Measurements from ENCODE around the gene DNAH5. TPM values are rescaled to one million over a fixed set of nuclear protein-coding genes. Genes with fewer than 3 reads are reported as not detected.

DNAH5 gene
- total and polyA plus RNA-seq, 2 experiments from 2014 or later, result 0.56 to 0.97 TPM

DNA sequence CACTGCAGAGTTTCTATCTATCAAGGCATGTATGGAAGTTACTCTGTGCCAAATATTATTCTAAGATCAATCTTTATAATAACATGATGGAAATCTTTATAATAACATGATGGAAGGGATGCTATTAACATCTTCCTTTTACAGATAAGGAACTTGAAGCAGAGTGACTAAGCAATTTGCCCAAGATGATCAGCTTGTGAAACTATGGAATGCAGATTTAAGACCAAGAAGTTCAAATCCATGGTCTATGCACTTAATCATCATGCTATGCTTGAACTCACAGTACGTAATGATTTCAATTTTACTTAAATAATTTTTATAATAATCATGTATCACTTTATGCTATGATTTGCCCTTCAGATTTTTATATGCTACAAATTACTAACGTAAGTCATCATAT, 123.1 kb downstream of the DNAH5 start:
- Histone ChIP-seq H3K4me2 (no peak overlapping the region), H2AFZ (no peak overlapping the region), H4K20me1 (replicated peaks; ENCODE audit: insufficient read depth) (no peaks in the 10 kb centered on the region), H3F3A (replicated peaks; ENCODE audit: low read depth) (no peaks in the 10 kb centered on the region), H3K4me1 (ENCODE audit: insufficient read depth) (no peaks in the 10 kb centered on the region), H3K36me3 (ENCODE audit: insufficient read depth) (no peaks in the 10 kb centered on the region), H3K27ac (ENCODE audit: low read depth) (no peak overlapping the region), H3K79me2 (replicated peaks; ENCODE audit: insufficient read depth) (no peaks in the 10 kb centered on the region), H3K9me2 (ENCODE audit: insufficient read depth) (0 out of 2 replicates have a peak, but pooled peaks cover 5% of the 10 kb centered on the region), H3K27me3 (ENCODE audit: insufficient read depth) (no peaks in the 10 kb centered on the region), H3K4me3 (no peak overlapping the region)
- Mint-ChIP-seq H3K27ac (no peak overlapping the region), H3K27me3 (ENCODE audit: insufficient read depth, low read depth, poor library complexity) (no peaks in the 10 kb centered on the region), H3K4me3 (no peak overlapping the region), H3K4me1 (no peaks in the 10 kb centered on the region), H3K36me3 (ENCODE audit: low read depth) (no peaks in the 10 kb centered on the region), H3K9me3 (no peaks in the 10 kb centered on the region)
- TF ChIP-seq, protein P1, sequence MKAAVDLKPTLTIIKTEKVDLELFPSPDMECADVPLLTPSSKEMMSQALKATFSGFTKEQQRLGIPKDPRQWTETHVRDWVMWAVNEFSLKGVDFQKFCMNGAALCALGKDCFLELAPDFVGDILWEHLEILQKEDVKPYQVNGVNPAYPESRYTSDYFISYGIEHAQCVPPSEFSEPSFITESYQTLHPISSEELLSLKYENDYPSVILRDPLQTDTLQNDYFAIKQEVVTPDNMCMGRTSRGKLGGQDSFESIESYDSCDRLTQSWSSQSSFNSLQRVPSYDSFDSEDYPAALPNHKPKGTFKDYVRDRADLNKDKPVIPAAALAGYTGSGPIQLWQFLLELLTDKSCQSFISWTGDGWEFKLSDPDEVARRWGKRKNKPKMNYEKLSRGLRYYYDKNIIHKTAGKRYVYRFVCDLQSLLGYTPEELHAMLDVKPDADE (IDR thresholded peaks at IDR 0.05), result no peak
- TF ChIP-seq ZNF114 (CRISPR knock-in tag; IDR thresholded peaks at IDR 0.05), result no peak
- TF ChIP-seq NANOG (IDR thresholded peaks at IDR 0.05; ENCODE audit: borderline replicate concordance), result no peak
- no peak for TF ChIP-seq JUNB (IDR thresholded peaks at IDR 0.05; ENCODE audit: unreplicated experiment)
- no peak for TF ChIP-seq EZH2 (IDR thresholded peaks at IDR 0.05; ENCODE audit: low read depth, unreplicated experiment)
- no peak for TF ChIP-seq POLR2AphosphoS5 (IDR thresholded peaks at IDR 0.05; ENCODE audit: low read depth)
- DNase-seq (ENCODE audit: low spot score) (no peak), ATAC-seq (no peak)

DNA sequence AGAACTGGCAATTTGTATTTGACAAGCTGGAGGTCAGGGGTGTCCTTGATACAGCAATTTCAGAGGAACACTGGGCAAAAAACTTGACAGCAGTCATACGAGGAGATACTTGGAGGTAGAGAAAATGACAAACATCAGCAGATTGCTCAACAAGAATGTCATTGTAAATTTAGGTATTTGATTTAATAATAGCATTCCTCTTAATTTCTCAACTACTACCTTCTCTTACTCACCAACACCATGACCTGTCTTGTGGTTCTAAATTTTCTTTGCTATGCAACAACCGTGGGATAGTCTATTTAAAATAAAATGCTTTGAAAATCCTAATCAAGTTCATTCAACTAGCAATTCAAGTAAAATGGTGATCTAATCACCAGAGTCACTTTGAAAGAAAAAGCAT, 128.4 kb downstream of the DNAH5 start:
- H2AFZ ChIP-seq, result no peak overlapping the region
- H4K20me1 ChIP-seq (replicated peaks; ENCODE audit: insufficient read depth), result no peaks in the 10 kb centered on the region
- Mint-ChIP-seq H3K9me3 (no peaks in the 10 kb centered on the region), H3K27ac (no peak overlapping the region), H3K4me1 (no peaks in the 10 kb centered on the region), H3K27me3 (ENCODE audit: insufficient read depth, low read depth, poor library complexity) (peaks cover 2% of the 10 kb centered on the region), H3K36me3 (ENCODE audit: low read depth) (no peaks in the 10 kb centered on the region), H3K4me3 (no peak overlapping the region)
- ATAC-seq, result no peak
- no peaks in the 10 kb centered on the region for H3K79me2 ChIP-seq (replicated peaks; ENCODE audit: insufficient read depth)
- H3K4me1 ChIP-seq (ENCODE audit: insufficient read depth), result no peaks in the 10 kb centered on the region
- no peak overlapping the region for H3K4me3 ChIP-seq
- 0 out of 2 replicates have a peak, but pooled peaks cover 5% of the 10 kb centered on the region for H3K9me2 ChIP-seq (ENCODE audit: insufficient read depth)
- no peaks in the 10 kb centered on the region for H3K27me3 ChIP-seq (ENCODE audit: insufficient read depth)
- no peak for TF ChIP-seq EZH2phosphoT487 (IDR thresholded peaks at IDR 0.05; ENCODE audit: unreplicated experiment)
- TF ChIP-seq, protein P2, sequence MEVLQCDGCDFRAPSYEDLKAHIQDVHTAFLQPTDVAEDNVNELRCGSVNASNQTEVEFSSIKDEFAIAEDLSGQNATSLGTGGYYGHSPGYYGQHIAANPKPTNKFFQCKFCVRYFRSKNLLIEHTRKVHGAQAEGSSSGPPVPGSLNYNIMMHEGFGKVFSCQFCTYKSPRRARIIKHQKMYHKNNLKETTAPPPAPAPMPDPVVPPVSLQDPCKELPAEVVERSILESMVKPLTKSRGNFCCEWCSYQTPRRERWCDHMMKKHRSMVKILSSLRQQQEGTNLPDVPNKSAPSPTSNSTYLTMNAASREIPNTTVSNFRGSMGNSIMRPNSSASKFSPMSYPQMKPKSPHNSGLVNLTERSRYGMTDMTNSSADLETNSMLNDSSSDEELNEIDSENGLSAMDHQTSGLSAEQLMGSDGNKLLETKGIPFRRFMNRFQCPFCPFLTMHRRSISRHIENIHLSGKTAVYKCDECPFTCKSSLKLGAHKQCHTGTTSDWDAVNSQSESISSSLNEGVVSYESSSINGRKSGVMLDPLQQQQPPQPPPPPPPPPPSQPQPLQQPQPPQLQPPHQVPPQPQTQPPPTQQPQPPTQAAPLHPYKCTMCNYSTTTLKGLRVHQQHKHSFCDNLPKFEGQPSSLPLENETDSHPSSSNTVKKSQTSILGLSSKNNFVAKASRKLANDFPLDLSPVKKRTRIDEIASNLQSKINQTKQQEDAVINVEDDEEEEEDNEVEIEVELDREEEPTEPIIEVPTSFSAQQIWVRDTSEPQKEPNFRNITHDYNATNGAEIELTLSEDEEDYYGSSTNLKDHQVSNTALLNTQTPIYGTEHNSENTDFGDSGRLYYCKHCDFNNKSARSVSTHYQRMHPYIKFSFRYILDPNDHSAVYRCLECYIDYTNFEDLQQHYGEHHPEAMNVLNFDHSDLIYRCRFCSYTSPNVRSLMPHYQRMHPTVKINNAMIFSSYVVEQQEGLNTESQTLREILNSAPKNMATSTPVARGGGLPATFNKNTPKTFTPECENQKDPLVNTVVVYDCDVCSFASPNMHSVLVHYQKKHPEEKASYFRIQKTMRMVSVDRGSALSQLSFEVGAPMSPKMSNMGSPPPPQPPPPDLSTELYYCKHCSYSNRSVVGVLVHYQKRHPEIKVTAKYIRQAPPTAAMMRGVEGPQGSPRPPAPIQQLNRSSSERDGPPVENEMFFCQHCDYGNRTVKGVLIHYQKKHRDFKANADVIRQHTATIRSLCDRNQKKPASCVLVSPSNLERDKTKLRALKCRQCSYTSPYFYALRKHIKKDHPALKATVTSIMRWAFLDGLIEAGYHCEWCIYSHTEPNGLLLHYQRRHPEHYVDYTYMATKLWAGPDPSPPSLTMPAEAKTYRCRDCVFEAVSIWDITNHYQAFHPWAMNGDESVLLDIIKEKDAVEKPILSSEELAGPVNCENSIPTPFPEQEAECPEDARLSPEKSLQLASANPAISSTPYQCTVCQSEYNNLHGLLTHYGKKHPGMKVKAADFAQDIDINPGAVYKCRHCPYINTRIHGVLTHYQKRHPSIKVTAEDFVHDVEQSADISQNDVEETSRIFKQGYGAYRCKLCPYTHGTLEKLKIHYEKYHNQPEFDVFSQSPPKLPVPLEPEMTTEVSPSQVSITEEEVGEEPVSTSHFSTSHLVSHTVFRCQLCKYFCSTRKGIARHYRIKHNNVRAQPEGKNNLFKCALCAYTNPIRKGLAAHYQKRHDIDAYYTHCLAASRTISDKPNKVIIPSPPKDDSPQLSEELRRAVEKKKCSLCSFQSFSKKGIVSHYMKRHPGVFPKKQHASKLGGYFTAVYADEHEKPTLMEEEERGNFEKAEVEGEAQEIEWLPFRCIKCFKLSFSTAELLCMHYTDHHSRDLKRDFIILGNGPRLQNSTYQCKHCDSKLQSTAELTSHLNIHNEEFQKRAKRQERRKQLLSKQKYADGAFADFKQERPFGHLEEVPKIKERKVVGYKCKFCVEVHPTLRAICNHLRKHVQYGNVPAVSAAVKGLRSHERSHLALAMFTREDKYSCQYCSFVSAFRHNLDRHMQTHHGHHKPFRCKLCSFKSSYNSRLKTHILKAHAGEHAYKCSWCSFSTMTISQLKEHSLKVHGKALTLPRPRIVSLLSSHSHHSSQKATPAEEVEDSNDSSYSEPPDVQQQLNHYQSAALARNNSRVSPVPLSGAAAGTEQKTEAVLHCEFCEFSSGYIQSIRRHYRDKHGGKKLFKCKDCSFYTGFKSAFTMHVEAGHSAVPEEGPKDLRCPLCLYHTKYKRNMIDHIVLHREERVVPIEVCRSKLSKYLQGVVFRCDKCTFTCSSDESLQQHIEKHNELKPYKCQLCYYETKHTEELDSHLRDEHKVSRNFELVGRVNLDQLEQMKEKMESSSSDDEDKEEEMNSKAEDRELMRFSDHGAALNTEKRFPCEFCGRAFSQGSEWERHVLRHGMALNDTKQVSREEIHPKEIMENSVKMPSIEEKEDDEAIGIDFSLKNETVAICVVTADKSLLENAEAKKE (CRISPR knock-in tag; IDR thresholded peaks at IDR 0.05), result no peak
- no peak for TF ChIP-seq ZNF331 (CRISPR knock-in tag; IDR thresholded peaks at IDR 0.05; ENCODE audit: low read depth)
- TF ChIP-seq, protein P1 (IDR thresholded peaks at IDR 0.05), result no peak
- TF ChIP-seq NANOG (IDR thresholded peaks at IDR 0.05; ENCODE audit: borderline replicate concordance), result no peak
- no peak for TF ChIP-seq STAT1 (IDR thresholded peaks at IDR 0.05; ENCODE audit: unreplicated experiment)
- no peak for TF ChIP-seq ZNF114 (CRISPR knock-in tag; IDR thresholded peaks at IDR 0.05)
- TF ChIP-seq, protein P3, sequence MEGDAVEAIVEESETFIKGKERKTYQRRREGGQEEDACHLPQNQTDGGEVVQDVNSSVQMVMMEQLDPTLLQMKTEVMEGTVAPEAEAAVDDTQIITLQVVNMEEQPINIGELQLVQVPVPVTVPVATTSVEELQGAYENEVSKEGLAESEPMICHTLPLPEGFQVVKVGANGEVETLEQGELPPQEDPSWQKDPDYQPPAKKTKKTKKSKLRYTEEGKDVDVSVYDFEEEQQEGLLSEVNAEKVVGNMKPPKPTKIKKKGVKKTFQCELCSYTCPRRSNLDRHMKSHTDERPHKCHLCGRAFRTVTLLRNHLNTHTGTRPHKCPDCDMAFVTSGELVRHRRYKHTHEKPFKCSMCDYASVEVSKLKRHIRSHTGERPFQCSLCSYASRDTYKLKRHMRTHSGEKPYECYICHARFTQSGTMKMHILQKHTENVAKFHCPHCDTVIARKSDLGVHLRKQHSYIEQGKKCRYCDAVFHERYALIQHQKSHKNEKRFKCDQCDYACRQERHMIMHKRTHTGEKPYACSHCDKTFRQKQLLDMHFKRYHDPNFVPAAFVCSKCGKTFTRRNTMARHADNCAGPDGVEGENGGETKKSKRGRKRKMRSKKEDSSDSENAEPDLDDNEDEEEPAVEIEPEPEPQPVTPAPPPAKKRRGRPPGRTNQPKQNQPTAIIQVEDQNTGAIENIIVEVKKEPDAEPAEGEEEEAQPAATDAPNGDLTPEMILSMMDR (conservative IDR thresholded peaks at IDR 0.05; ENCODE audit: low read depth in 2 of 2), result no peak
- TF ChIP-seq EZH2 (IDR thresholded peaks at IDR 0.05; ENCODE audit: low read depth, unreplicated experiment), result no peak
- TF ChIP-seq CREB1 (CRISPR knock-in tag; IDR thresholded peaks at IDR 0.05; ENCODE audit: low read depth), result no peak
- TF ChIP-seq POLR2AphosphoS5 (IDR thresholded peaks at IDR 0.05; ENCODE audit: low read depth), result no peak
- no peak for TF ChIP-seq JUNB (IDR thresholded peaks at IDR 0.05; ENCODE audit: unreplicated experiment)
- no peak for DNase-seq (ENCODE audit: low spot score)
- H3F3A ChIP-seq (replicated peaks; ENCODE audit: low read depth), result no peaks in the 10 kb centered on the region
- H3K27ac ChIP-seq (ENCODE audit: low read depth), result no peak overlapping the region
- H3K36me3 ChIP-seq (ENCODE audit: insufficient read depth), result no peaks in the 10 kb centered on the region
- no peak overlapping the region for H3K4me2 ChIP-seq

Measured in GM23338 (cell line).